Gastrocnemius medialis (tissue), 4 donors: ENCODE data around the gene SYT17.

Source experiments
- POLR2A ChIP-seq, 2 donors: fragments of 450-650 bp; IDR thresholded peaks; one replicate each; pipeline ENCODE4 v1.6.1; 2017; ENCODE audit warnings: antibody characterized with exemption in 2 of 2, mild to moderate bottlenecking in 2 of 2, moderate library complexity in 2 of 2
- TF ChIP-seq, protein P1 (sequence below), 5 experiments: fragments of 450-650 bp in 3 of 5; fragments of 200-600 bp in 2 of 5; sonication (generic) in 2 of 5; IDR thresholded peaks in 4 of 5; conservative IDR thresholded peaks in 1 of 5; 1 replicate in 4 of 5; 2 replicates in 1 of 5; pipeline ENCODE4 v1.5.1; 2016 to 2019; ENCODE audit warnings: antibody characterized with exemption in 5 of 5, mild to moderate bottlenecking in 3 of 5, moderate library complexity in 3 of 5

DNA sequence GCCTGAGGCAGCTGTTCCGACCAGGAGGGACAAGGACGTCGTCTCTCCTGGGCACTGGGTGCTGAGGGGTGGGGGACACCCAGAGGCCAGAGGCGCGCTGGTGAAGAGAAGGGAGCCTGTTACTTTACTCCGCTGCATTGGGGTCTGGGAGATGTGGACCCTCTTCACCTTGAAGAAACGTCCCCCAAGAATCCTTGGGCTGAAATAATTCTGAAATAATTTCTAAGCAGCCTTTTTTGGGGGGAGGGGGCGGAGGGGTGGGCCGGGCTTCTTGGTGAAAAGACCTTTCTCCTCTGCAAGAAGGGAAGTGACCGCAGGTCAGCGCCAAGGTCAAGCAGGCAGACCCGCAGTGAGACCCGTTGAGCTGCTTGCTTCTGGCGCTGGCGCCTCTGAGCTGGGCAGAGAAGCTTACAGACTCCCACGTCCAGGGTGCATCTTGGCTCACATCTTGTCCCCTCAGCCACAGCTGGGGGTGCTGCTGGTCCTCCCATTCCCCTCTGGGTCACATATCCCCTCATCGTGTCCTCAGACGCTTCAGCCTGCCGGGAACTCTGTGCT is 1.1 kb downstream of the SYT17 start:
- TF ChIP-seq, protein P1, sequence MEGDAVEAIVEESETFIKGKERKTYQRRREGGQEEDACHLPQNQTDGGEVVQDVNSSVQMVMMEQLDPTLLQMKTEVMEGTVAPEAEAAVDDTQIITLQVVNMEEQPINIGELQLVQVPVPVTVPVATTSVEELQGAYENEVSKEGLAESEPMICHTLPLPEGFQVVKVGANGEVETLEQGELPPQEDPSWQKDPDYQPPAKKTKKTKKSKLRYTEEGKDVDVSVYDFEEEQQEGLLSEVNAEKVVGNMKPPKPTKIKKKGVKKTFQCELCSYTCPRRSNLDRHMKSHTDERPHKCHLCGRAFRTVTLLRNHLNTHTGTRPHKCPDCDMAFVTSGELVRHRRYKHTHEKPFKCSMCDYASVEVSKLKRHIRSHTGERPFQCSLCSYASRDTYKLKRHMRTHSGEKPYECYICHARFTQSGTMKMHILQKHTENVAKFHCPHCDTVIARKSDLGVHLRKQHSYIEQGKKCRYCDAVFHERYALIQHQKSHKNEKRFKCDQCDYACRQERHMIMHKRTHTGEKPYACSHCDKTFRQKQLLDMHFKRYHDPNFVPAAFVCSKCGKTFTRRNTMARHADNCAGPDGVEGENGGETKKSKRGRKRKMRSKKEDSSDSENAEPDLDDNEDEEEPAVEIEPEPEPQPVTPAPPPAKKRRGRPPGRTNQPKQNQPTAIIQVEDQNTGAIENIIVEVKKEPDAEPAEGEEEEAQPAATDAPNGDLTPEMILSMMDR (IDR thresholded peaks at IDR 0.05 in 4 of 5, conservative IDR thresholded peaks at IDR 0.05 in 1 of 5) = no peak
- TF ChIP-seq POLR2A (IDR thresholded peaks at IDR 0.05) = no peak
